H9 (cell line): Measurements from ENCODE around the gene FAM111B. TPM values are rescaled to one million over a fixed set of nuclear protein-coding genes. Genes with fewer than 3 reads are reported as not detected.

Experiments used
- DNase-seq: peaks from one replicate; pipeline ENCODE4 v3.0.0-alpha.2; 2017
- H2AFZ ChIP-seq: one replicate; pipeline ENCODE4 v1.6.1; 2013; ENCODE audit warnings: mild to moderate bottlenecking, low read length, control low read depth, moderate library complexity
- H2AK5ac ChIP-seq: 2 replicates; pipeline ENCODE4 v1.6.1; 2013; ENCODE audit warnings: low read length, control low read depth, mixed read lengths; ENCODE audit not compliant: insufficient read length
- H2BK120ac ChIP-seq: one replicate; pipeline ENCODE4 v1.6.1; 2013; ENCODE audit warnings: low read depth, mild to moderate bottlenecking, low read length, control low read depth, inconsistent platforms; ENCODE audit not compliant: poor library complexity, severe bottlenecking
- H2BK12ac ChIP-seq: 2 replicates; pipeline ENCODE4 v1.6.1; 2013; ENCODE audit warnings: low read length, control low read depth, mixed read lengths, low read depth; ENCODE audit not compliant: insufficient read length
- H2BK15ac ChIP-seq: 2 replicates; pipeline ENCODE4 v1.6.1; 2013; ENCODE audit warnings: low read depth, low read length, control low read depth
- H2BK20ac ChIP-seq: one replicate; pipeline ENCODE4 v1.6.1; 2013; ENCODE audit warnings: low read depth, mild to moderate bottlenecking, low read length, control low read depth, inconsistent platforms; ENCODE audit not compliant: poor library complexity, severe bottlenecking
- H2BK5ac ChIP-seq: 2 replicates; pipeline ENCODE4 v1.6.1; 2013; ENCODE audit warnings: low read length, control low read depth, mixed read lengths; ENCODE audit not compliant: insufficient read length
- H3K14ac ChIP-seq: 2 replicates; pipeline ENCODE4 v1.6.1; 2013; ENCODE audit warnings: low read length, control low read depth; ENCODE audit not compliant: insufficient read depth
- H3K18ac ChIP-seq: 2 replicates; pipeline ENCODE4 v1.6.1; 2013; ENCODE audit warnings: low read depth, mild to moderate bottlenecking, mixed read lengths, low read length, control low read depth; ENCODE audit not compliant: insufficient read length
- H3K23ac ChIP-seq: 2 replicates; pipeline ENCODE4 v1.6.1; 2013; ENCODE audit warnings: low read length, control low read depth, mixed read lengths, low read depth; ENCODE audit not compliant: insufficient read length
- H3K23me2 ChIP-seq: 2 replicates; pipeline ENCODE4 v1.6.1; 2013; ENCODE audit warnings: low read depth, mild to moderate bottlenecking, mixed read lengths, low read length, control low read depth; ENCODE audit not compliant: insufficient read length, poor library complexity, severe bottlenecking
- H3K27ac ChIP-seq: 2 replicates; pipeline ENCODE4 v1.5.1; 2013; ENCODE audit warnings: low read length, control low read depth, mixed read lengths, low read depth; ENCODE audit not compliant: insufficient read length
- H3K27me3 ChIP-seq: 2 replicates; pipeline ENCODE4 v1.6.1; 2013; ENCODE audit warnings: low read length, control low read depth, inconsistent platforms; ENCODE audit not compliant: insufficient read depth
- H3K4ac ChIP-seq: 2 replicates; pipeline ENCODE4 v1.6.1; 2013; ENCODE audit warnings: low read depth, mild to moderate bottlenecking, control low read depth, inconsistent platforms, low read length, moderate library complexity
- H3K4me1 ChIP-seq: 2 replicates; pipeline ENCODE4 v1.6.1; 2013; ENCODE audit warnings: low read length, control low read depth, inconsistent platforms; ENCODE audit not compliant: insufficient read depth
- H3K4me2 ChIP-seq: 2 replicates; pipeline ENCODE4 v1.6.1; 2013; ENCODE audit warnings: low read length, control low read depth, mixed read lengths; ENCODE audit not compliant: insufficient read length, insufficient read depth
- H3K56ac ChIP-seq: 2 replicates; pipeline ENCODE4 v1.6.1; 2013; ENCODE audit warnings: low read depth, mild to moderate bottlenecking, mixed read lengths, low read length, control low read depth; ENCODE audit not compliant: insufficient read length
- H3K79me1 ChIP-seq: 2 replicates; pipeline ENCODE4 v1.6.1; 2013; ENCODE audit warnings: low read depth, mild to moderate bottlenecking, moderate library complexity, low read length, control low read depth, inconsistent platforms; ENCODE audit not compliant: insufficient read depth, poor library complexity, severe bottlenecking
- H3K79me2 ChIP-seq: 2 replicates; pipeline ENCODE4 v1.6.1; 2013; ENCODE audit warnings: low read length, control low read depth, inconsistent platforms; ENCODE audit not compliant: insufficient read depth
- H3K9ac ChIP-seq: 2 replicates; pipeline ENCODE4 v1.6.1; 2013; ENCODE audit warnings: low read length, control low read depth, mixed read lengths; ENCODE audit not compliant: insufficient read length; ENCODE audit errors: extremely low read depth
- H3K9me3 ChIP-seq: one replicate; pipeline ENCODE4 v1.6.1; 2013; ENCODE audit warnings: low read depth, low read length, inconsistent platforms; ENCODE audit not compliant: control insufficient read depth
- H3T11ph ChIP-seq: one replicate; pipeline ENCODE4 v1.6.1; 2013; ENCODE audit warnings: mild to moderate bottlenecking, low read length, control low read depth, inconsistent platforms
- H4K20me1 ChIP-seq: one replicate; pipeline ENCODE4 v1.6.1; 2013; ENCODE audit not compliant: control insufficient read depth, insufficient read length, insufficient read depth
- H4K5ac ChIP-seq: 2 replicates; pipeline ENCODE4 v1.6.1; 2013; ENCODE audit warnings: low read depth, mild to moderate bottlenecking, mixed read lengths, low read length, control low read depth; ENCODE audit not compliant: insufficient read length
- H4K8ac ChIP-seq: replicated peaks from 2 replicates; pipeline ENCODE4 v1.6.1; 2013; ENCODE audit warnings: low read length, control low read depth, mixed read lengths, low read depth; ENCODE audit not compliant: insufficient read length
- H4K91ac ChIP-seq: 2 replicates; pipeline ENCODE4 v1.6.1; 2013; ENCODE audit warnings: low read depth, mild to moderate bottlenecking, moderate library complexity, mixed read lengths, low read length, control low read depth; ENCODE audit not compliant: insufficient read length
- H3K27ac Mint-ChIP-seq, 3 experiments: 2 replicates in 2 of 3; 3 replicates in 1 of 3; pipeline ENCODE4 v1.8.0; 2020 to 2021; ENCODE audit warnings: mixed read lengths in 3 of 3, mild to moderate bottlenecking in 1 of 3, moderate library complexity in 1 of 3
- H3K27me3 Mint-ChIP-seq: 2 replicates; pipeline ENCODE4 v1.8.0; 2021; ENCODE audit warnings: low read depth, mild to moderate bottlenecking, moderate library complexity, mixed read lengths
- H3K36me3 Mint-ChIP-seq, 3 experiments: 2 replicates in 2 of 3; 3 replicates in 1 of 3; pipeline ENCODE4 v1.8.0; 2020 to 2021; ENCODE audit warnings: low read depth in 3 of 3, mixed read lengths in 3 of 3; ENCODE audit not compliant: insufficient read depth in 1 of 3
- H3K4me1 Mint-ChIP-seq, 2 experiments: 2 replicates each; pipeline ENCODE4 v1.8.0; 2020; ENCODE audit warnings: mixed read lengths in 2 of 2
- H3K4me3 Mint-ChIP-seq, 2 experiments: 2 replicates in 1 of 2; 3 replicates in 1 of 2; pipeline ENCODE4 v1.8.0; 2020 to 2021; ENCODE audit warnings: mild to moderate bottlenecking in 2 of 2, mixed read lengths in 2 of 2, moderate library complexity in 1 of 2
- H3K9me3 Mint-ChIP-seq, 2 experiments: 2 replicates in 1 of 2; 3 replicates in 1 of 2; pipeline ENCODE4 v1.8.0; 2020; ENCODE audit warnings: mild to moderate bottlenecking in 2 of 2, mixed read lengths in 2 of 2, moderate library complexity in 1 of 2
- CTCF ChIP-seq: fragments of 200-600 bp; sonication (generic); conservative IDR thresholded peaks from 3 replicates; pipeline ENCODE4 v1.8.0; 2021; ENCODE audit warnings: antibody characterized with exemption, mild to moderate bottlenecking
- WGBS: extraction: QIAGEN DNeasy Blood & Tissue Kit; methylation state at CpG from one replicate; pipeline ENCODE4 v1.1.7; 2013; ENCODE audit warnings: missing lambda C conversion rate, low lambda C conversion rate, mixed read lengths; ENCODE audit not compliant: insufficient read length; ENCODE audit errors: extremely low coverage; 5-methylcytosine and 5-hydroxymethylcytosine counted together
- total RNA-seq: library from RNA; stranded (reverse); gene quantifications from 2 replicates; pipeline ENCODE4 v1.2.1, GENCODE V29; 2021

Gene FAM111B
- total RNA-seq, 1 experiment from 2014 or later = 35.0 TPM

GRCh38 chr11:59174664-59175033, 67.6 kb downstream of the FAM111B start:
- Histone ChIP-seq H4K8ac (no peak overlapping the region), H3K27ac (no peak overlapping the region), H4K5ac (no peak overlapping the region), H3K18ac (no peak overlapping the region), H2BK15ac (no peak overlapping the region), H4K20me1 (no peaks in the 10 kb centered on the region), H4K91ac (no peak overlapping the region), H3K4me1 (peaks cover 3% of the 10 kb centered on the region), H2BK120ac (no peak overlapping the region), H3K79me2 (no peaks in the 10 kb centered on the region; the same call in 1 of the 2 replicates), H3K9me3 (no peaks in the 10 kb centered on the region), H3K4ac (no peak overlapping the region), H2BK12ac (no peak overlapping the region), H3K79me1 (no peaks in the 10 kb centered on the region), H3K56ac (no peak overlapping the region), H3K14ac (no peak overlapping the region), H3K27me3 (no peaks in the 10 kb centered on the region), H3T11ph (no peak overlapping the region), H2AK5ac (no peak overlapping the region), H2BK5ac (no peak overlapping the region), H3K4me2 (peak overlapping the region; percentile 52), H3K23me2 (peaks cover 18% of the 10 kb centered on the region), H3K9ac (no peak overlapping the region), H2AFZ (no peak overlapping the region), H3K23ac (no peak overlapping the region), H2BK20ac (no peak overlapping the region)
- peaks cover 2% of the 10 kb centered on the region for H3K27me3 Mint-ChIP-seq
- peaks cover 15 to 30% (median 24%) of the 10 kb centered on the region in 3 experiments; a peak in 6 of 7 replicates for H3K36me3 Mint-ChIP-seq
- no CpG with 5 or more reads among the region's 7 CpGs for WGBS
- peaks cover 10% of the 10 kb centered on the region in 2 experiments; a peak in 3 of 5 replicates for H3K9me3 Mint-ChIP-seq
- no peak for DNase-seq
- H3K27ac Mint-ChIP-seq = no peak overlapping the region
- TF ChIP-seq CTCF = no peak
- peaks cover 32 to 41% of the 10 kb centered on the region in 2 experiments for H3K4me1 Mint-ChIP-seq
- H3K4me3 Mint-ChIP-seq = peak overlapping the region in 1 of 2 experiments; percentile 24; a peak in 2 of 5 replicates
